Neural cell (in vitro differentiated cells): ENCODE measurements around the gene INPP5D.

ENCODE experiments used
- CTCF ChIP-seq: fragments of 450-650 bp; IDR thresholded peaks from 2 replicates; pipeline ENCODE4 v1.5.1; 2014; ENCODE audit warnings: antibody characterized with exemption, mild to moderate bottlenecking, moderate library complexity; ENCODE audit not compliant: poor library complexity, severe bottlenecking
- EP300 ChIP-seq: fragments of 450-650 bp; conservative IDR thresholded peaks from 2 replicates; pipeline ENCODE4 v1.6.1; 2014; ENCODE audit warnings: antibody characterized with exemption, mild to moderate bottlenecking, moderate library complexity; ENCODE audit not compliant: poor library complexity, severe bottlenecking
- EZH2 ChIP-seq: fragments of 200-600, 300-800 bp; shearing (Covaris generic), sonication (generic); IDR thresholded peaks from 2 replicates; pipeline ENCODE4 v1.6.1; 2014; ENCODE audit warnings: antibody characterized with exemption, low read length, borderline replicate concordance, mild to moderate bottlenecking; ENCODE audit not compliant: insufficient read depth, poor library complexity, severe bottlenecking
- MXI1 ChIP-seq: fragments of 450-650 bp; conservative IDR thresholded peaks from 2 replicates; pipeline ENCODE4 v1.6.1; 2014; ENCODE audit warnings: antibody characterized with exemption, mild to moderate bottlenecking; ENCODE audit not compliant: poor library complexity, severe bottlenecking
- POLR2AphosphoS5 ChIP-seq: IDR thresholded peaks from 2 replicates; pipeline ENCODE4 v1.6.1; 2012
- RAD21 ChIP-seq: fragments of 450-650 bp; conservative IDR thresholded peaks from 2 replicates; pipeline ENCODE4 v1.6.1; 2014; ENCODE audit warnings: antibody characterized with exemption, mild to moderate bottlenecking, moderate library complexity
- SMC3 ChIP-seq: fragments of 450-650 bp; conservative IDR thresholded peaks from 2 replicates; pipeline ENCODE4 v1.6.1; 2014; ENCODE audit warnings: antibody characterized with exemption, mild to moderate bottlenecking, moderate library complexity; ENCODE audit not compliant: poor library complexity
- TAF1 ChIP-seq: IDR thresholded peaks from 2 replicates; pipeline ENCODE4 v1.6.1; 2012; ENCODE audit warnings: low read depth
- TF ChIP-seq, protein P1 (sequence below): IDR thresholded peaks from 2 replicates; pipeline ENCODE4 v1.6.1; 2012; ENCODE audit warnings: borderline replicate concordance

DNA sequence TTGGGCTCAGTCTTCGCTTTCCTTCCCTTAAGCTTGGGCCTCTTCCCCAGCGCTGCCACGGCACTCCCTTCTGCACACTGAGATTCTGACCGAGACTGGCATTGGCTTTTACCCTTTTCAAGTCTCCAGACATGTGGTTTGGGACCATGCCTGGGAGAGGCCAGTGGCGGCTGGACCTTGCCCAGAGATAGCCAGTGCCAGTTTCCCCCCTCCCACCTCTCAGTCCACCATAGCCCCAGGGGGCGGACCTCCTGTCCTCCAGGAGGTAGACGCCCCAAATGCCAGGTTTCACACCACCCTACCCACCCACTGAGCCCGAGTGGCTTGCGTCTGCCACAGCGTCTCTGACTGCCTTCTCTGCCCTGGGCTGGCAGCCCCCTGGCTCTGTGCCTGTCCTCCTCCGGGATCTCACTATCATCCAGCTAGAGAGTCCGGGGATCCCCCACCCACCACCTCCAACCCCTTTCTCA lies 47.7 kb downstream of the INPP5D start:
- TF ChIP-seq CTCF (no peak), POLR2AphosphoS5 (no peak), TAF1 (no peak), RAD21 (no peak), EZH2 (no peak), SMC3 (no peak), EP300 (no peak), MXI1 (no peak)
- TF ChIP-seq, protein P1, sequence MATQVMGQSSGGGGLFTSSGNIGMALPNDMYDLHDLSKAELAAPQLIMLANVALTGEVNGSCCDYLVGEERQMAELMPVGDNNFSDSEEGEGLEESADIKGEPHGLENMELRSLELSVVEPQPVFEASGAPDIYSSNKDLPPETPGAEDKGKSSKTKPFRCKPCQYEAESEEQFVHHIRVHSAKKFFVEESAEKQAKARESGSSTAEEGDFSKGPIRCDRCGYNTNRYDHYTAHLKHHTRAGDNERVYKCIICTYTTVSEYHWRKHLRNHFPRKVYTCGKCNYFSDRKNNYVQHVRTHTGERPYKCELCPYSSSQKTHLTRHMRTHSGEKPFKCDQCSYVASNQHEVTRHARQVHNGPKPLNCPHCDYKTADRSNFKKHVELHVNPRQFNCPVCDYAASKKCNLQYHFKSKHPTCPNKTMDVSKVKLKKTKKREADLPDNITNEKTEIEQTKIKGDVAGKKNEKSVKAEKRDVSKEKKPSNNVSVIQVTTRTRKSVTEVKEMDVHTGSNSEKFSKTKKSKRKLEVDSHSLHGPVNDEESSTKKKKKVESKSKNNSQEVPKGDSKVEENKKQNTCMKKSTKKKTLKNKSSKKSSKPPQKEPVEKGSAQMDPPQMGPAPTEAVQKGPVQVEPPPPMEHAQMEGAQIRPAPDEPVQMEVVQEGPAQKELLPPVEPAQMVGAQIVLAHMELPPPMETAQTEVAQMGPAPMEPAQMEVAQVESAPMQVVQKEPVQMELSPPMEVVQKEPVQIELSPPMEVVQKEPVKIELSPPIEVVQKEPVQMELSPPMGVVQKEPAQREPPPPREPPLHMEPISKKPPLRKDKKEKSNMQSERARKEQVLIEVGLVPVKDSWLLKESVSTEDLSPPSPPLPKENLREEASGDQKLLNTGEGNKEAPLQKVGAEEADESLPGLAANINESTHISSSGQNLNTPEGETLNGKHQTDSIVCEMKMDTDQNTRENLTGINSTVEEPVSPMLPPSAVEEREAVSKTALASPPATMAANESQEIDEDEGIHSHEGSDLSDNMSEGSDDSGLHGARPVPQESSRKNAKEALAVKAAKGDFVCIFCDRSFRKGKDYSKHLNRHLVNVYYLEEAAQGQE: no peak
